SK-N-SH (cell line): ENCODE measurements around the gene ENTR1. TPM values are rescaled to one million over a fixed set of nuclear protein-coding genes. Genes with fewer than 3 reads are reported as not detected.

Experiments
- CTCF ChIA-PET: fragments of 300-600, 350-600 bp; formaldehyde crosslinking; extraction: SDS; loops from one replicate; lab custom pipeline; 2021; lab: Yijun Ruan, JAX
- POLR2A ChIA-PET: fragments of 350-600 bp; sonication (Branson Sonifier 250); formaldehyde crosslinking; extraction: SDS; loops from one replicate; lab custom pipeline; 2020; ENCODE audit warnings: antibody characterized with exemption, inconsistent platforms; lab: Yijun Ruan, JAX
- DNase-seq: peaks from one replicate; pipeline ENCODE4 v3.0.0; 2012
- H2AFZ ChIP-seq: fragments of 200-600 bp; sonication (generic); 2 replicates; pipeline ENCODE4 v1.8.1; 2016; ENCODE audit warnings: antibody characterized with exemption, mild to moderate bottlenecking, low read depth
- H3F3A ChIP-seq: fragments of 200-600 bp; sonication (generic); replicated peaks from 2 replicates; pipeline ENCODE3; 2016; ENCODE audit warnings: antibody characterized with exemption, mild to moderate bottlenecking; ENCODE audit not compliant: insufficient read depth
- H3K27ac ChIP-seq, 2 experiments: fragments of 200-500 bp in 1 of 2; fragments of 200-600 bp in 1 of 2; sonication (Bioruptor generic) in 1 of 2; sonication (generic), shearing (Covaris generic) in 1 of 2; 2 replicates each; pipeline versions ENCODE4 v1.5.1 to v1.6.1; 2014 to 2016; ENCODE audit warnings: low read depth in 2 of 2, inconsistent platforms in 1 of 2, low read length in 1 of 2, mild to moderate bottlenecking in 1 of 2, mixed read lengths in 1 of 2
- H3K27me3 ChIP-seq: fragments of 200-600 bp; sonication (generic), shearing (Covaris generic); 2 replicates; pipeline ENCODE4 v1.6.1; 2016; ENCODE audit warnings: mixed run types; ENCODE audit not compliant: insufficient read depth
- H3K36me3 ChIP-seq, 2 experiments: fragments of 200-500 bp in 1 of 2; fragments of 200-600 bp in 1 of 2; sonication (Bioruptor generic) in 1 of 2; sonication (generic) in 1 of 2; replicated peaks in 1 of 2; 2 replicates each; pipeline versions ENCODE3 to v1.5.1; 2014 to 2016; ENCODE audit warnings: low read length in 1 of 2, mild to moderate bottlenecking in 1 of 2; ENCODE audit not compliant: insufficient read depth in 2 of 2, control insufficient read depth in 1 of 2
- H3K4me1 ChIP-seq, 2 experiments: fragments of 200-500 bp in 1 of 2; fragments of 200-600 bp in 1 of 2; sonication (Bioruptor generic) in 1 of 2; sonication (generic), shearing (Covaris generic) in 1 of 2; 2 replicates each; pipeline versions ENCODE4 v1.5.1 to v1.6.1; 2014 to 2016; ENCODE audit warnings: low read depth in 1 of 2, low read length in 1 of 2, mixed run types in 1 of 2; ENCODE audit not compliant: insufficient read depth in 2 of 2, control insufficient read depth in 1 of 2
- H3K4me2 ChIP-seq: fragments of 200-600 bp; sonication (generic), shearing (Covaris generic); 2 replicates; pipeline ENCODE4 v1.6.1; 2017; ENCODE audit warnings: mixed run types
- H3K4me3 ChIP-seq, 2 experiments: fragments of 200-500 bp in 1 of 2; fragments of 200-600 bp in 1 of 2; sonication (Bioruptor generic) in 1 of 2; sonication (generic), shearing (Covaris generic) in 1 of 2; 2 replicates each; pipeline versions ENCODE4 v1.5.1 to v1.8.1; 2014 to 2016; ENCODE audit warnings: low read depth in 2 of 2, inconsistent platforms in 1 of 2, low read length in 1 of 2, mild to moderate bottlenecking in 1 of 2, mixed read lengths in 1 of 2, moderate library complexity in 1 of 2
- H3K79me2 ChIP-seq: fragments of 200-600 bp; sonication (generic); 2 replicates; pipeline ENCODE4 v1.8.1; 2017; ENCODE audit warnings: mild to moderate bottlenecking; ENCODE audit not compliant: insufficient read depth
- H3K9ac ChIP-seq: fragments of 200-600 bp; sonication (generic); 2 replicates; pipeline ENCODE4 v1.6.1; 2017; ENCODE audit warnings: mixed run types
- H3K9me2 ChIP-seq: fragments of 200-600 bp; sonication (generic); 2 replicates; pipeline ENCODE4 v1.6.1; 2017; ENCODE audit warnings: mixed run types
- H3K9me3 ChIP-seq: fragments of 200-600 bp; sonication (generic); 2 replicates; pipeline ENCODE4 v1.6.1; 2017; ENCODE audit warnings: mixed run types, mild to moderate bottlenecking, moderate library complexity
- H4K20me1 ChIP-seq: fragments of 200-600 bp; sonication (generic); 2 replicates; pipeline ENCODE4 v1.6.1; 2017; ENCODE audit warnings: mild to moderate bottlenecking, mixed run types; ENCODE audit not compliant: insufficient read depth
- CHD2 ChIP-seq: fragments of 150-350 bp; IDR thresholded peaks from 2 replicates; pipeline ENCODE4 v1.6.1; 2018; ENCODE audit warnings: low read length; ENCODE audit not compliant: partially characterized antibody
- EZH2phosphoT487 ChIP-seq: fragments of 200-600 bp; sonication (generic); IDR thresholded peaks from 2 replicates; pipeline ENCODE4 v1.6.1; 2017; ENCODE audit warnings: low read depth, mixed run types, mild to moderate bottlenecking, antibody characterized with exemption, moderate library complexity, borderline replicate concordance
- GATA2 ChIP-seq: sonication (generic); formaldehyde crosslinking; IDR thresholded peaks from 2 replicates; pipeline ENCODE4 v1.5.0; 2020; ENCODE audit warnings: mild to moderate bottlenecking, missing genetic modification reagents
- JUND ChIP-seq: IDR thresholded peaks from 2 replicates; pipeline ENCODE4 v1.4.0; 2012
- RCOR1 ChIP-seq: fragments of 150-350 bp; IDR thresholded peaks from 2 replicates; pipeline ENCODE4 v1.6.1; 2017; ENCODE audit warnings: antibody characterized with exemption, low read length
- RFX5 ChIP-seq: IDR thresholded peaks from 2 replicates; pipeline ENCODE4 v1.6.1; 2012; ENCODE audit warnings: mild to moderate bottlenecking, improper control_type of control experiment, low read length
- SMC3 ChIP-seq: IDR thresholded peaks from 2 replicates; pipeline ENCODE4 v1.6.1; 2012; ENCODE audit warnings: low read depth, low read length, improper control_type of control experiment
- TEAD4 ChIP-seq: IDR thresholded peaks from 2 replicates; pipeline ENCODE4 v1.4.0; 2012; ENCODE audit warnings: mild to moderate bottlenecking, borderline replicate concordance; ENCODE audit not compliant: insufficient read depth
- YY1 ChIP-seq: IDR thresholded peaks from 2 replicates; pipeline ENCODE4 v1.4.0; 2012; ENCODE audit warnings: low read depth, mild to moderate bottlenecking
- WGBS: methylation state at CpG from one replicate; pipeline ENCODE4 v1.1.6; 2017; ENCODE audit warnings: low lambda C conversion rate; 5-methylcytosine and 5-hydroxymethylcytosine counted together
- polyA plus RNA-seq, 3 experiments: library from polyadenylated mRNA; depleted of rRNA; stranded (reverse); fragments of >200 nt; gene quantifications; 2 replicates each; pipeline ENCODE4 v1.2.3, GENCODE V29; 2012
- TF ChIP-seq, protein P1 (sequence below): IDR thresholded peaks from 2 replicates; pipeline ENCODE4 v1.4.0; 2012; ENCODE audit warnings: low read depth, borderline replicate concordance
- TF ChIP-seq, protein P2 (sequence below): IDR thresholded peaks from 2 replicates; pipeline ENCODE4 v1.4.0; 2012; ENCODE audit warnings: low read depth
- TF ChIP-seq, protein P3 (sequence below): IDR thresholded peaks from 2 replicates; pipeline ENCODE4 v1.6.1; 2012; ENCODE audit warnings: mild to moderate bottlenecking, low read depth, low read length, moderate library complexity
- TF ChIP-seq, protein P4 (sequence below): fragments of 150-350 bp; IDR thresholded peaks from 2 replicates; pipeline ENCODE4 v1.6.1; 2017; ENCODE audit warnings: antibody characterized with exemption, low read length, low read depth, borderline replicate concordance
- TF ChIP-seq, protein P5 (sequence below): IDR thresholded peaks from 2 replicates; pipeline ENCODE4; 2012
- TF ChIP-seq, protein P6 (sequence below): IDR thresholded peaks from 2 replicates; pipeline ENCODE4 v1.4.0; 2012; ENCODE audit warnings: low read depth, borderline replicate concordance

Gene ENTR1
- polyA plus RNA-seq, 1 of the 3 experiments (the other 2 are of a cell fraction) = 71.3 TPM

DNA sequence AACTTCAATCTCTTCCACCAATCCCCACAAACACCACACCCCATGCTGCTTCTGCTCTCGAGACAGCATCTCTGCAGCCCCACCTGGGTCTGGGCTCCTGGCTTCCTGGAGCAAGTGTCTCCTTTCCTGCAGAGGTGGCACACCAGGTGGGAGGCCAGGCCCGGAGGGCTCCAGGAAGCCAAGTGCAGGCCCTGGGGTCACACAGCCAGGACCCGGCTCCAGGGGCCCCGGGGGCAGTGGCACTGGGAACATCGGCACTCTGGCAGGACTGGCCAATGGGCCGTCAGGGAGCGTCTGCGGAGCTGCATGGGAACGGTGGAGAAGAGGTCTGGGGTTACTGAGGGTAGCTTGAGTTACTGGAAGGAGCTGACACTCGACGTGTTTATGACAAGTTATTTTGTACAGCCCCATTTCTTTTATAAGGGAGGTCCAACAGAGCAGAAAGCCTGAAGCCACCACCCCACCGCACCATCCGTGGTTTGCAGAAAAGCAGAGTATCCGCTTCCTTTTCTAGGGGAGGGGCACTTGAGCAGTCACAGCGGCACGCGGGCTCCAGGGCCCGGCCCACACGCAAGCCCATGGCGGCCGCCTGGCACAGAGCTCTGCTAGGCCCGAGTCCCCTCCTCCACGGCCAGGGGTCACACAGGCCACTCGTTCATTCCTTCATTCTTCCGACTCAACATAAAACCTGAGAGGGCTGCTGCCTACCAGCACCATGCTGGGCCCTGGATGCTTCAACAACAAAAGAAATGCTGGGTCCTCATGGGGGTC is 43.8 kb upstream of the ENTR1 start (continued):
- TF ChIP-seq YY1 (no peak), CHD2 (no peak), SMC3 (no peak), EZH2phosphoT487 (no peak)
- TF ChIP-seq, protein P1, sequence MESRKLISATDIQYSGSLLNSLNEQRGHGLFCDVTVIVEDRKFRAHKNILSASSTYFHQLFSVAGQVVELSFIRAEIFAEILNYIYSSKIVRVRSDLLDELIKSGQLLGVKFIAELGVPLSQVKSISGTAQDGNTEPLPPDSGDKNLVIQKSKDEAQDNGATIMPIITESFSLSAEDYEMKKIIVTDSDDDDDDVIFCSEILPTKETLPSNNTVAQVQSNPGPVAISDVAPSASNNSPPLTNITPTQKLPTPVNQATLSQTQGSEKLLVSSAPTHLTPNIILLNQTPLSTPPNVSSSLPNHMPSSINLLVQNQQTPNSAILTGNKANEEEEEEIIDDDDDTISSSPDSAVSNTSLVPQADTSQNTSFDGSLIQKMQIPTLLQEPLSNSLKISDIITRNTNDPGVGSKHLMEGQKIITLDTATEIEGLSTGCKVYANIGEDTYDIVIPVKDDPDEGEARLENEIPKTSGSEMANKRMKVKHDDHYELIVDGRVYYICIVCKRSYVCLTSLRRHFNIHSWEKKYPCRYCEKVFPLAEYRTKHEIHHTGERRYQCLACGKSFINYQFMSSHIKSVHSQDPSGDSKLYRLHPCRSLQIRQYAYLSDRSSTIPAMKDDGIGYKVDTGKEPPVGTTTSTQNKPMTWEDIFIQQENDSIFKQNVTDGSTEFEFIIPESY = no peak
- TF ChIP-seq, protein P2, sequence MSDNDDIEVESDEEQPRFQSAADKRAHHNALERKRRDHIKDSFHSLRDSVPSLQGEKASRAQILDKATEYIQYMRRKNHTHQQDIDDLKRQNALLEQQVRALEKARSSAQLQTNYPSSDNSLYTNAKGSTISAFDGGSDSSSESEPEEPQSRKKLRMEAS = no peak
- TF ChIP-seq, all 33 proteins: peak for 0

DNA sequence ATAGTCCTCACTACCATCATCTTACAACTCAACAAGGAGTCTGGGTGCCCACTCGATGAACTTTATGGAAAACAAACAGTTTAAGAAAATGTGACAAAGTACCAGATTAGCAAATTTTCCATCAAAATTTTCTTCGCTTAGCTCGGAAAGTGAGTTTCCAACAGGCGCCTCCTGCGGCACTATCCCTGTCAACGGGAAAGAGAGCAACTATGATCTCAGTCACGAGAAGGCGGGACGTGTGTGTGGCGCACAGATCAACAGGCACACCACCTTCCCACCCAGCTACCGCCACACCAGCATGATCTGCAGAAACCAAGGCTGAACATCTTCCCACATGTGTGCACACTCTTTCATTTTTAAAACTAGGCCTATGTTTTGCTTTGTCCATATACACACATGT is 42.9 kb upstream of the ENTR1 start:
- DNase-seq = no peak
- no peak overlapping the region for H3K9ac ChIP-seq
- H3K27ac ChIP-seq = no peak overlapping the region
- no peaks in the 10 kb centered on the region for H3K4me1 ChIP-seq
- peaks cover 48 to 79% of the 10 kb centered on the region in 2 experiments for H3K36me3 ChIP-seq
- no peak overlapping the region for H3K4me2 ChIP-seq
- WGBS = 96% methylated on average over 11 of the region's 11 CpGs
- POLR2A ChIA-PET = no interaction called here
- H3K9me3 ChIP-seq = no peaks in the 10 kb centered on the region
- no peaks in the 10 kb centered on the region for H3K9me2 ChIP-seq
- no peak overlapping the region for H2AFZ ChIP-seq
- CTCF ChIA-PET = interaction anchor here (1.2 to 3.5 kb wide), 3 partner anchors 13 to 390 kb away, joined by 3 to 14 read pairs (median 3); partner anchors contain the start of gene INPP5E
- no peaks in the 10 kb centered on the region for H3K79me2 ChIP-seq
- H3F3A ChIP-seq = no peaks in the 10 kb centered on the region
- TF ChIP-seq YY1 (no peak), SMC3 (no peak), EZH2phosphoT487 (no peak), RCOR1 (no peak), CHD2 (no peak), JUND (no peak), RFX5 (no peak), GATA2 (CRISPR knock-in tag) (no peak), TEAD4 (no peak)
- TF ChIP-seq, protein P3, sequence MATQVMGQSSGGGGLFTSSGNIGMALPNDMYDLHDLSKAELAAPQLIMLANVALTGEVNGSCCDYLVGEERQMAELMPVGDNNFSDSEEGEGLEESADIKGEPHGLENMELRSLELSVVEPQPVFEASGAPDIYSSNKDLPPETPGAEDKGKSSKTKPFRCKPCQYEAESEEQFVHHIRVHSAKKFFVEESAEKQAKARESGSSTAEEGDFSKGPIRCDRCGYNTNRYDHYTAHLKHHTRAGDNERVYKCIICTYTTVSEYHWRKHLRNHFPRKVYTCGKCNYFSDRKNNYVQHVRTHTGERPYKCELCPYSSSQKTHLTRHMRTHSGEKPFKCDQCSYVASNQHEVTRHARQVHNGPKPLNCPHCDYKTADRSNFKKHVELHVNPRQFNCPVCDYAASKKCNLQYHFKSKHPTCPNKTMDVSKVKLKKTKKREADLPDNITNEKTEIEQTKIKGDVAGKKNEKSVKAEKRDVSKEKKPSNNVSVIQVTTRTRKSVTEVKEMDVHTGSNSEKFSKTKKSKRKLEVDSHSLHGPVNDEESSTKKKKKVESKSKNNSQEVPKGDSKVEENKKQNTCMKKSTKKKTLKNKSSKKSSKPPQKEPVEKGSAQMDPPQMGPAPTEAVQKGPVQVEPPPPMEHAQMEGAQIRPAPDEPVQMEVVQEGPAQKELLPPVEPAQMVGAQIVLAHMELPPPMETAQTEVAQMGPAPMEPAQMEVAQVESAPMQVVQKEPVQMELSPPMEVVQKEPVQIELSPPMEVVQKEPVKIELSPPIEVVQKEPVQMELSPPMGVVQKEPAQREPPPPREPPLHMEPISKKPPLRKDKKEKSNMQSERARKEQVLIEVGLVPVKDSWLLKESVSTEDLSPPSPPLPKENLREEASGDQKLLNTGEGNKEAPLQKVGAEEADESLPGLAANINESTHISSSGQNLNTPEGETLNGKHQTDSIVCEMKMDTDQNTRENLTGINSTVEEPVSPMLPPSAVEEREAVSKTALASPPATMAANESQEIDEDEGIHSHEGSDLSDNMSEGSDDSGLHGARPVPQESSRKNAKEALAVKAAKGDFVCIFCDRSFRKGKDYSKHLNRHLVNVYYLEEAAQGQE = no peak
- TF ChIP-seq, protein P4, sequence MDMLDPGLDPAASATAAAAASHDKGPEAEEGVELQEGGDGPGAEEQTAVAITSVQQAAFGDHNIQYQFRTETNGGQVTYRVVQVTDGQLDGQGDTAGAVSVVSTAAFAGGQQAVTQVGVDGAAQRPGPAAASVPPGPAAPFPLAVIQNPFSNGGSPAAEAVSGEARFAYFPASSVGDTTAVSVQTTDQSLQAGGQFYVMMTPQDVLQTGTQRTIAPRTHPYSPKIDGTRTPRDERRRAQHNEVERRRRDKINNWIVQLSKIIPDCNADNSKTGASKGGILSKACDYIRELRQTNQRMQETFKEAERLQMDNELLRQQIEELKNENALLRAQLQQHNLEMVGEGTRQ = no peak
- TF ChIP-seq, protein P5, sequence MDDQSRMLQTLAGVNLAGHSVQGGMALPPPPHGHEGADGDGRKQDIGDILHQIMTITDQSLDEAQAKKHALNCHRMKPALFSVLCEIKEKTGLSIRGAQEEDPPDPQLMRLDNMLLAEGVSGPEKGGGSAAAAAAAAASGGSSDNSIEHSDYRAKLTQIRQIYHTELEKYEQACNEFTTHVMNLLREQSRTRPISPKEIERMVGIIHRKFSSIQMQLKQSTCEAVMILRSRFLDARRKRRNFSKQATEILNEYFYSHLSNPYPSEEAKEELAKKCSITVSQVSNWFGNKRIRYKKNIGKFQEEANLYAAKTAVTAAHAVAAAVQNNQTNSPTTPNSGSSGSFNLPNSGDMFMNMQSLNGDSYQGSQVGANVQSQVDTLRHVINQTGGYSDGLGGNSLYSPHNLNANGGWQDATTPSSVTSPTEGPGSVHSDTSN = no peak
- TF ChIP-seq, protein P6, sequence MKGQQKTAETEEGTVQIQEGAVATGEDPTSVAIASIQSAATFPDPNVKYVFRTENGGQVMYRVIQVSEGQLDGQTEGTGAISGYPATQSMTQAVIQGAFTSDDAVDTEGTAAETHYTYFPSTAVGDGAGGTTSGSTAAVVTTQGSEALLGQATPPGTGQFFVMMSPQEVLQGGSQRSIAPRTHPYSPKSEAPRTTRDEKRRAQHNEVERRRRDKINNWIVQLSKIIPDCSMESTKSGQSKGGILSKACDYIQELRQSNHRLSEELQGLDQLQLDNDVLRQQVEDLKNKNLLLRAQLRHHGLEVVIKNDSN = no peak
- TF ChIP-seq, protein P2 = no peak
- TF ChIP-seq, protein P1 = no peak
- no peak overlapping the region for H3K4me3 ChIP-seq
- H4K20me1 ChIP-seq = no peaks in the 10 kb centered on the region
- H3K27me3 ChIP-seq = no peaks in the 10 kb centered on the region
